T-cell (primary cell): Measurements from ENCODE around the gene ERC2. TPM values are rescaled to one million over a fixed set of nuclear protein-coding genes. Genes with fewer than 3 reads are reported as not detected.

ENCODE experiments used
- ATAC-seq, 4 experiments: fragments of 200-7000 bp in 3 of 4; fragments of 150-1000 bp in 1 of 4; cut with Tn5 transposase; replicated peaks in 1 of 4; 1 replicate in 3 of 4; 2 replicates in 1 of 4; pipeline ENCODE4 v1.10.0; 2021; ENCODE audit warnings: moderate library complexity in 3 of 4, mild to moderate bottlenecking in 2 of 4, moderate number of reproducible peaks in 1 of 4
- CTCF ChIA-PET, 2 donors: fragments of 300-600 bp; sonication (Branson Sonifier 250); formaldehyde crosslinking; loops; one replicate each; lab custom pipeline; 2022; ENCODE audit warnings: antibody characterized with exemption in 2 of 2; lab: Charles Lee
- POLR2A ChIA-PET, 2 donors: fragments of 300-600 bp; sonication (Branson Sonifier 250); formaldehyde crosslinking; loops; one replicate each; lab custom pipeline; 2022; ENCODE audit warnings: antibody characterized with exemption in 2 of 2; lab: Charles Lee
- DNase-seq, 35 experiments: peaks; one replicate each; pipeline versions ENCODE4 v3.0.0 to v3.0.0-alpha.2; 2013 to 2023
- H3K27ac ChIP-seq: one replicate; pipeline ENCODE4 v1.5.1; 2013; ENCODE audit warnings: low read length
- H3K27me3 ChIP-seq, 2 experiments: replicated peaks in 1 of 2; 1 replicate in 1 of 2; 2 replicates in 1 of 2; pipeline versions ENCODE4 v1.6.1 to v1.7.0; 2013; ENCODE audit warnings: low read length in 1 of 2, mixed read lengths in 1 of 2; ENCODE audit not compliant: control insufficient read depth in 2 of 2, insufficient read depth in 2 of 2; ENCODE audit errors: extremely low read depth in 1 of 2
- H3K36me3 ChIP-seq, 2 donors: 1 replicate in 1 of 2; 2 replicates in 1 of 2; pipeline versions ENCODE4 v1.6.1 to v1.7.0; 2013; ENCODE audit warnings: low read length in 1 of 2; ENCODE audit not compliant: control insufficient read depth in 2 of 2, insufficient read depth in 1 of 2; ENCODE audit errors: extremely low read depth in 1 of 2
- H3K4me1 ChIP-seq, 2 experiments: 1 replicate in 1 of 2; 2 replicates in 1 of 2; pipeline versions ENCODE4 v1.6.1 to v1.7.0; 2013; ENCODE audit warnings: low read length in 2 of 2, mixed read lengths in 1 of 2; ENCODE audit not compliant: insufficient read depth in 2 of 2, control insufficient read depth in 1 of 2; ENCODE audit errors: extremely low read depth in 1 of 2
- H3K4me3 ChIP-seq, 2 donors: 1 replicate in 1 of 2; 2 replicates in 1 of 2; pipeline versions ENCODE4 v1.5.1 to v1.7.0; 2013; ENCODE audit warnings: mild to moderate bottlenecking in 2 of 2, low read length in 1 of 2, moderate library complexity in 1 of 2; ENCODE audit not compliant: control insufficient read depth in 1 of 2; ENCODE audit errors: extremely low read depth in 1 of 2
- H3K9me3 ChIP-seq: 2 replicates; pipeline ENCODE4 v1.7.0; 2013
- H3K27ac Mint-ChIP-seq, 2 donors: one replicate each; pipeline ENCODE4 v1.8.0; 2020 to 2021; ENCODE audit warnings: mild to moderate bottlenecking in 2 of 2, mixed read lengths in 2 of 2
- H3K27me3 Mint-ChIP-seq, 2 donors: one replicate each; pipeline ENCODE4 v1.8.0; 2021 to 2022; ENCODE audit warnings: mixed read lengths in 2 of 2
- H3K36me3 Mint-ChIP-seq: one replicate; pipeline ENCODE4 v1.8.0; 2021; ENCODE audit warnings: mixed read lengths
- H3K4me1 Mint-ChIP-seq, 3 donors: one replicate each; pipeline ENCODE4 v1.8.0; 2020 to 2022; ENCODE audit warnings: mixed read lengths in 3 of 3, mild to moderate bottlenecking in 1 of 3
- H3K4me3 Mint-ChIP-seq, 3 donors: one replicate each; pipeline ENCODE4 v1.8.0; 2020 to 2022; ENCODE audit warnings: mild to moderate bottlenecking in 3 of 3, mixed read lengths in 3 of 3, moderate library complexity in 3 of 3
- H3K9me3 Mint-ChIP-seq, 3 donors: one replicate each; pipeline ENCODE4 v1.8.0; 2020 to 2022; ENCODE audit warnings: mixed read lengths in 3 of 3
- WGBS: methylation state at CpG from one replicate; pipeline ENCODE4 v1.1.5; 2013; ENCODE audit warnings: missing lambda C conversion rate; ENCODE audit not compliant: insufficient coverage; 5-methylcytosine and 5-hydroxymethylcytosine counted together
- total RNA-seq, 35 experiments: library from RNA in 6 of 35; stranded (reverse) in 6 of 35; fragments of 120-200 nt in 1 of 35; gene quantifications; one replicate each; pipeline versions ENCODE4 v1.2.1 to v1.2.4 and lab custom pipeline; 2013 to 2026

ERC2 gene
- total RNA-seq, 5 donors from 2014 or later (not counting 1 experiment from before 2014, with no cell fraction given) = not detected

DNA sequence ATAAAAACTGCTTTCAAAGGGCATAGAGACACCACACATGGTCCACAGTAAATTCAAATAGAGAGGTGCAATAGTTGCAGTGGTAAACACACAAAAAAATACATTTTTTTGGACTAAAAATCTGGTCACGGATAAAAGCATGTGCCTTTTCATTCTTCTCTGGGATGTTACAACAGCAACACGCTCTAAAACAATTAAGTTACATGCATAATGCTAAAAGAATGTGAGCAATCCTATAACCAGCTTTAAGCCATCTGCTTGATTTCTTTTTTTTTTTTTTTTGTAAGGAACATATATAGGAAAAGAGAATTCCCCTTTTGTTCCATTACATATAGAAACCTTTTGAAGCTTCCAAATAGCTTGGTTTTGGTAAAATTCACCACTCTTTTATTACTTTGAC lies 1001.2 kb downstream of the ERC2 start:
- H3K27me3 Mint-ChIP-seq = peaks cover 0 to 3% of the 10 kb centered on the region in 2 donors
- DNase-seq (no peak), ATAC-seq (no peak)
- H3K9me3 Mint-ChIP-seq = peaks cover 0 to 6% (median 0%) of the 10 kb centered on the region in 3 donors
- H3K27ac Mint-ChIP-seq = no peak overlapping the region
- Histone ChIP-seq H3K36me3 (no peaks in the 10 kb centered on the region), H3K27ac (no peak overlapping the region), H3K4me3 (no peak overlapping the region), H3K27me3 (peaks cover 0 to 2% of the 10 kb centered on the region in 2 experiments), H3K9me3 (no peaks in the 10 kb centered on the region), H3K4me1 (no peaks in the 10 kb centered on the region)
- H3K4me3 Mint-ChIP-seq = no peak overlapping the region
- H3K4me1 Mint-ChIP-seq = no peaks in the 10 kb centered on the region
- POLR2A ChIA-PET = no interaction called here
- CTCF ChIA-PET = interaction anchor here in 1 of 2 donors (0.6 kb wide), 1 partner anchor 822 kb away, joined by 4 read pairs; no protein-coding TSS in a partner anchor
- whole genome bisulfite sequencing = 100% methylated on average over 1 of the region's 2 CpGs
- no peaks in the 10 kb centered on the region for H3K36me3 Mint-ChIP-seq

DNA sequence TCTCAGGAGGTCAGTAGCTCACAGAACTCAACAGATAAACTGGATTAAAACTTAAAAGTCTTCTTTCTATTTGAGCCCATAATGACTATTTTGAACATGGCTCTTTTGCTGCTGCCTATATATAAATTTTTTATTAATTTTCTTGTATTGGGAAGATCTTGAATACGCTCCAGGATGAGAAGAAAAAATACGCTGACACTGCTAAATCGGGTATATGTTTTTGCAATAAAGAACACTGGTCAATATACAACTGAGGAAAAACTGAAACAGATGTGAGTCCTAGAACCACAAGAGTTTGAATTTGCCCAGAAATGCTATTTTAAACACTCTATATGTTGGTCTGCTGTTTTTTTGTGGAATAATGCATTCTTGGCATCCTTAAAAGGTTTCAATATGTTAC lies 1001.7 kb downstream of the ERC2 start:
- Histone ChIP-seq H3K27me3 (peaks cover 0 to 2% of the 10 kb centered on the region in 2 experiments), H3K4me3 (no peak overlapping the region), H3K9me3 (no peaks in the 10 kb centered on the region), H3K4me1 (no peaks in the 10 kb centered on the region), H3K27ac (no peak overlapping the region), H3K36me3 (no peaks in the 10 kb centered on the region)
- no peak for DNase-seq
- ChIA-PET POLR2A (no interaction called here), CTCF (no interaction called here)
- Mint-ChIP-seq H3K9me3 (peaks cover 0 to 6% (median 0%) of the 10 kb centered on the region in 3 donors), H3K36me3 (no peaks in the 10 kb centered on the region), H3K27me3 (no peaks in the 10 kb centered on the region), H3K4me1 (no peaks in the 10 kb centered on the region), H3K4me3 (no peak overlapping the region), H3K27ac (no peak overlapping the region)
- no peak for ATAC-seq
- no CpG with 5 or more reads among the region's 3 CpGs for WGBS

DNA sequence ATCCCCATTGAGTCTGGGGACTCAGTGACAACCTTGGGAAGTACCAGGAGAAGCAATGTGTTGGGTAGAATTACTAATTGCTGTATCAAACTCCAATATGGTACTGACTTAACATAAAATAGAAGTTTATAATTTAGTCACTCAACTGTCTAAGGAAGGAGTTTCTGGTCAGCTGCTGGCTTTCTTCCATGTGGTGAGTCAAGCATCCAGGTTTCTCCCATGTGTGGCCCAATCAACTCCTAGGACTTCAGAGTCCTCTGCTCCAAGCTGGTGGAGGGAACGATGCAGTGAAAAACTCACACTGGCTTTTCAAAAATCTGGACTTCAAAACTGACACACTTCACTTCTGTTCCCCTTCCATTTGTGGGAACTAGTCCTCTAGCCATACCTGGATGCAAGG lies 1006.4 kb downstream of the ERC2 start:
- no CpG with 5 or more reads among the region's 1 CpG for WGBS
- H3K9me3 ChIP-seq = no peaks in the 10 kb centered on the region
- H3K4me1 ChIP-seq = no peaks in the 10 kb centered on the region
- CTCF ChIA-PET = no interaction called here
- ATAC-seq = no peak
- peaks cover 0 to 2% of the 10 kb centered on the region in 2 experiments for H3K27me3 ChIP-seq
- peaks cover 0 to 5% of the 10 kb centered on the region in 2 donors for H3K27me3 Mint-ChIP-seq
- no peaks in the 10 kb centered on the region for H3K4me1 Mint-ChIP-seq
- no peaks in the 10 kb centered on the region for H3K36me3 Mint-ChIP-seq
- DNase-seq = no peak
- no peak overlapping the region for H3K27ac ChIP-seq
- H3K4me3 ChIP-seq = no peak overlapping the region
- no peaks in the 10 kb centered on the region for H3K36me3 ChIP-seq
- no peak overlapping the region for H3K27ac Mint-ChIP-seq
- no peak overlapping the region for H3K4me3 Mint-ChIP-seq
- peaks cover 0 to 9% (median 4%) of the 10 kb centered on the region in 3 donors for H3K9me3 Mint-ChIP-seq
- POLR2A ChIA-PET = no interaction called here

DNA sequence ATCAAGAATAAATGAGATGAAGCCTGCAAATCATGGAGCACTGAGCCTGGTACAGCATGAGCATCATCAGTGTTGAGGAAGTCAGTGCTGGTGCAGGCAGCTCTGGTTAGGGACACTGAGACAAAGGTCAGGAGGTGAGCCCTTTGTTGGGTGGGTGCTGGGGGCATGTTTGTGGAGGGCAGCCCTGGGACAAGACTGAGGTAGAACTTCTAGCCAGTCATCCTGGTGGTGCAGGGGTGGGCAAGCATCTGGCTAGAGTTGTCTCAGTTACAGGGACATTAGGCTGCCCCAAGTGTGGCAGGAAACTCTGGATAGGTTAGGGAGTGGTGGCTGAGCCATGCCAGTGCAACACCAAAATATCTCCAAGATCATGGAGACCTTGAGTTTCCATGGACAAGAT lies 1008.4 kb downstream of the ERC2 start:
- Histone ChIP-seq H3K4me3 (no peak overlapping the region), H3K27me3 (no peaks in the 10 kb centered on the region), H3K9me3 (no peaks in the 10 kb centered on the region), H3K4me1 (no peaks in the 10 kb centered on the region), H3K36me3 (no peaks in the 10 kb centered on the region), H3K27ac (no peak overlapping the region)
- ATAC-seq (no peak), DNase-seq (no peak)
- H3K36me3 Mint-ChIP-seq = no peaks in the 10 kb centered on the region
- peaks cover 0 to 6% (median 4%) of the 10 kb centered on the region in 3 donors for H3K9me3 Mint-ChIP-seq
- no peak overlapping the region for H3K27ac Mint-ChIP-seq
- no peak overlapping the region for H3K4me3 Mint-ChIP-seq
- H3K4me1 Mint-ChIP-seq = no peaks in the 10 kb centered on the region
- ChIA-PET POLR2A (no interaction called here), CTCF (no interaction called here)
- H3K27me3 Mint-ChIP-seq = peaks cover 0 to 5% of the 10 kb centered on the region in 2 donors

Other genes starting within 250 kb of the ERC2 start
- 10 to 100 TPM; 57.8 to 75.2 (median 72.6) TPM for gene CCDC66, start 88.7 kb upstream of the ERC2 start, total RNA-seq
- gene TASOR, start 214.8 kb upstream of the ERC2 start, total RNA-seq = 10 to 100 TPM; 69.5 to 81.7 (median 75.8) TPM